ENCODE results near the gene RNPEPL1.

The RNPEPL1 gene

DNA sequence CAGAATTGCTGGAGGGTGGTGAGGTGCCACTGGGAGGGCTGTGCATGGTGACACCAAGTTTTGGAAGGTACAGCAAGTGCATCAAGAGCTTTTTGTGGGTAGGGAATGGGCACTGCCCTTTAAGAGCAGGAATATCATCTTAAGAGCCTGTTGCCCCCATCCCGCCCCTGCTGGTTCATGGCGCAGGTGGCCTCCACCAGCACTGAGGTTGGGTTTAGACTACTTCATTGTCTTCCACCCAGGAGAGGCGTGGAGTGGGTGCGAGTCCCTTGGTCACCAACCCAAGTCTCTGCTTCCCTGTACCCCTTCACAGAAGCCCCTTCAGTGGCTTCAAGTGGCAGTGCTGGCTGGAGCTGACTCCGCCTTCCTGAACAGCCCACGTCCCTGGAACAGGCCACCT is 7.8 kb downstream of the RNPEPL1 start:
- FAIRE-seq (no peak), DNase-seq (ENCODE audit: low spot score) (no peak)

- DNase-seq (ENCODE audit: low spot score) (no peak), FAIRE-seq (no peak)
These were observed 8.3 kb downstream of the RNPEPL1 start for GRCh38 chr2:240576436-240577205.

- FAIRE-seq = no peak
These were observed 9.2 kb downstream of the RNPEPL1 start for GRCh38 chr2:240577281-240578109.

DNA sequence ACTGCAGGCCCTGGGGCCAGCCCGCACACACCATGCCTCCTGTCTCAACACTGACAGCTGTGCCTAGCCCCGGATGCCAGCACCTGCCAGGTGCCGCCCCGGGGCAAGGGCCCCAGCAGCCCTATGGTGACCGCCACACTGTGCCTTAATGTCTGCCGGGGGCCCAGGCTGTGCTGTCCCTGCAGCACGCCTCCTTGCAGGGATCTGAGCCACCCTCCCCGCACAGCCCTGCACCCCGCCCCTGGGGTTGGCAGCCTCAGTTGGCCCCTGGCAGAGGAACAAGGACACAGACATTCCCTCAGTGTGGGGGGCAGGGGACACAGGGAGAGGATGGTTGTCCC is 9.8 kb downstream of the RNPEPL1 start:
- DNase-seq (ENCODE audit: low spot score) (no peak), FAIRE-seq (no peak)

More at GRCh38 chr2:240577281-240578109, 9.2 kb downstream of the RNPEPL1 start:
- no peak for DNase-seq (ENCODE audit: low spot score)

DNA sequence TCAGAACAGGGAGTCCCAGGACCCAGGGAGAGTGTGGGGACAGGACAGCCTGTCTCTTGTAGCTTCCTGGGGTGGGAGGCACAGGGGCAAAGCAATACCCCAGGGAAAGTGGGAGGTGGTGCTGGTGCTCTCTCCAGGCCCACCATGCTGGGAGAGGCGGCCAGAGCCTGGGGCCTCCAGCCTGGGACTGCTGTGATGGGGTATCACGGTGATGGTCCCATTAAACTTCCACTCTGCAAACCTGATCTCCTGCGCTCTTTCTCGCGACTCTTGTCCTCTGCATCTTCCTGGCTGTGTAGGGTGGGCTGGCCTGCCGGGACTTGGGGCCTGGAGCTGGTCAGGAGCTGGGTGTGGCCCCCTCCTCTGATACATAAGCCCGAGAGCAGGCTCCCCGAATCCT is 10.2 kb downstream of the RNPEPL1 start:
- FAIRE-seq (no peak), DNase-seq (ENCODE audit: low spot score) (no peak)

DNA sequence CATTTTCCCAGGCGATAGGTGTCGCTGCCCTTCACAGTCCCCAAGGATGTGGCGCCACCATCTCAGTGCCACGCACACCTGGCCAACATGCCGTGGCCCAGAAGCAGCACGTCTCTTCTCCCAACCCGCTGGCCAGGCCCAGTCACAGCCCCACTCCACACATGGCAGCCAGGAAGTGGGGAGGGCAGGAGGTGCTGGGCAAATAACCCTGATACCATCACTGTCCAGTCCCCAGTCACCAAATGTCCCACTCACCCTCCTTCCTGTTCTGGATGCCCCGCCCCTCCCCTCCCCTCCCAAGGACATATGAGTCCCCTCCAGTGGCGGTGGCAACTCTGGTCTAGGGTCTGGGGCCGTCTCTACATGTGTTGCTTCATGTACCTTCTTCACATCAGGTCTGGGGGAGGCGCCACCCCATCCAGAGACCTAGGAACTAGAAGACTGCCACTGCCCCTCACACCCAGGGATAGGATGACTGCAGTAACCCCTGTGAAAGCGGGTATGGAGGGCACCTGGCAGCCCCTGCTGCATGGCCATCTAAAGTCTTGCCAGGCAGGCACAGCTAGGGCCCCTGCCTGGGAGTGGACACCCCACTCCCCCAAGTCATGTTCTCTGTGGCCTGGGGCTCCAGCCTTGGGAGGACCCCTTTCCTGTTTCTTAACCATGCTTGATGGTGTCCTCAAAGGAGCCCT is 10.9 kb downstream of the RNPEPL1 start:
- DNase-seq (ENCODE audit: low spot score) (no peak), FAIRE-seq (no peak)

- DNase-seq (ENCODE audit: low spot score) (peak; percentile 71), FAIRE-seq (peak; percentile 77)
These were observed 11.7 kb downstream of the RNPEPL1 start for GRCh38 chr2:240579771-240580614.

- FAIRE-seq (no peak), DNase-seq (ENCODE audit: low spot score) (no peak)
These were observed 13.5 kb downstream of the RNPEPL1 start for GRCh38 chr2:240581811-240582210.

- no peak for FAIRE-seq
These were observed 14.5 kb downstream of the RNPEPL1 start for GRCh38 chr2:240582781-240583180.

GRCh38 chr2:240583774-240584173 is 15.5 kb downstream of the RNPEPL1 start:
- DNase-seq (ENCODE audit: low spot score) = no peak

More at GRCh38 chr2:240582781-240583180, 14.5 kb downstream of the RNPEPL1 start:
- no peak for DNase-seq (ENCODE audit: low spot score)

DNA sequence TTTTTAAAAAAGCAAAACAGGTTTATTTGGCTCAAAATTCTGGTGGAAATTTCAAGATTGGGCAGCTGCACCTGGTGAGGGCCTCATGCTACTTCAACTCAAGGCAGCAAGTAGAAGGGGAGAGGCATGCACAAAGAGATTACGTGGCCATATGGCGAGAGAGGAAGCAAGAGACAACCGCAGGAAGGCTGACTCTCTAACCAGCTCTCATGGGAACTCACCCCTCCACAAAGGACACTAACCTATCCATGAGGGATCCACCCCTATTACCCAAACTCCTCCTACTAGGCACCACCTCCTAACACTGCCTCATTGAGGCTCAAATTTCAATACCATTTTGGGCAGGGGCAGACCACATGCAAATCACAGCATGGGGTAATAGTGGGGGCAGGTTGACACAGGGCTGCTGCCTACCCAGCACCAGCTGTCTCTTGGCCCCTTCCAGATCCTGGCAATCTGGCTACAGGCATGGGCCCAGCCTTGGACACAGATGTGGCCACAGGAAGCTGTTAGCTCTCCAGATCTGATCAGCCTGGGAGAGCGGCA is 16.3 kb downstream of the RNPEPL1 start:
- FAIRE-seq (no peak), DNase-seq (ENCODE audit: low spot score) (no peak)

More at GRCh38 chr2:240583774-240584173, 15.5 kb downstream of the RNPEPL1 start:
- FAIRE-seq = no peak

GRCh38 chr2:240585101-240585500 is 16.8 kb downstream of the RNPEPL1 start:
- DNase-seq (ENCODE audit: low spot score) (no peak), FAIRE-seq (no peak)

GRCh38 chr2:240585681-240586197 is 17.5 kb downstream of the RNPEPL1 start:
- DNase-seq (ENCODE audit: low spot score) (no peak), FAIRE-seq (no peak)

GRCh38 chr2:240586198-240586918 is 18.1 kb downstream of the RNPEPL1 start, which contains the start of gene CAPN10:
Gene CAPN10 (plus strand): TSS chr2:240586734. CDS start chr2:240586912, 178 bp downstream.
- FAIRE-seq = peak; percentile 27

DNA sequence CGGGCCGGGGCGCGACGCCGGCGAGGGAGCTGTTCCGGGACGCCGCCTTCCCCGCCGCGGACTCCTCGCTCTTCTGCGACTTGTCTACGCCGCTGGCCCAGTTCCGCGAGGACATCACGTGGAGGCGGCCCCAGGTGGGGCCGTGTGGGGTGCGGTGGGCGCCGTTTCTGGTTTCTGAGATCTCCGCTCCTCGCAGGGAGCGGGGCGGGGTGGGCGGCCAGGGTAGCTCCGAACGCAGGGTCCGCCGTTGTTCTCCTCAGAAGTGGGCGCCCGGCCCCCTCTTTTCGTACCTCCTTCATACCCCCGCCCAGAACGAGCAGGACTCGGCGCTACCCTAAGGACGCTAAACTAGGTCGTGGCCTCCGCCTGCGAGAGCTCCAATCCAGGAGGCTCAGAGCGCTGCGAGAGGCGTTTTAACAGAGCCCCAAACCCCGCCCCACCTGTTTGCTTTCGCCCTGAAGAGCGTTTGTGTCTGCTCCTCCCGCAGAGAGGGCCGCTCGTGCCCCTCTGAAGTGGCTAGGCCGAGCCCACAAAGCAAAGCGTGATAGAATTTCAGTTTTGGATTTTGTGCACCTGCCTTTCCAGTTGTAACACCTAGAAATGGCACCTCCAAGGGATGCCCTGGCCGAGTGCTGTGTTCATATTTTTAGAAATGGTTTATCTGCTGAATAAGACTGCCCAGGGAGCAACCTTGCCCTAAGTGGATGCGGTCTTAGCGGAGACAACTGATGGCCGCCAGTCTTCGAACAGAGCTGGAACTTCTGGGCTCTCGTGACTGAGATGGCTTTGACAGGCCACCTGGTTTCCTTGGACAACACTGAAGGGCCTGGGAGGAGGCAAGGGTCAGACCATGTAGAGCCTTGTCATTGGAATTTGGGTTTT is 18.9 kb downstream of the RNPEPL1 start:
- FAIRE-seq (no peak), DNase-seq (ENCODE audit: low spot score) (no peak)

More at GRCh38 chr2:240586198-240586918, 18.1 kb downstream of the RNPEPL1 start, which contains the start of gene CAPN10:
- peak; percentile 86 for DNase-seq (ENCODE audit: low spot score)

GRCh38 chr2:240588006-240588655 is 19.8 kb downstream of the RNPEPL1 start:
- no peak for FAIRE-seq

GRCh38 chr2:240588669-240589068 is 20.4 kb downstream of the RNPEPL1 start:
- DNase-seq (ENCODE audit: low spot score) = no peak
- no peak for FAIRE-seq

More at GRCh38 chr2:240588006-240588655, 19.8 kb downstream of the RNPEPL1 start:
- DNase-seq (ENCODE audit: low spot score) = no peak

- no peak for DNase-seq (ENCODE audit: low spot score)
- no peak for FAIRE-seq
These were observed 21.1 kb downstream of the RNPEPL1 start for GRCh38 chr2:240589375-240589774.

Data from RCC 7860 (cell line).